ENCODE measurements around the gene THRB. TPM values are rescaled to one million over a fixed set of nuclear protein-coding genes. Genes with fewer than 3 reads are reported as not detected.

Gene THRB
- total RNA-seq, 1 experiment from 2014 or later, result 9.7 TPM

GRCh38 chr3:24471486-24471885 lies 23.2 kb downstream of the THRB start:
- H3K36me3 ChIP-seq (ENCODE audit: low read depth), result peaks cover 8% of the 10 kb centered on the region; the same call in 1 of the 2 replicates
- intact Hi-C loops (cut with micrococcal nuclease; ENCODE audit: unreplicated experiment), result no loop called here

GRCh38 chr3:24470277-24470676 lies 24.4 kb downstream of the THRB start:
- Histone ChIP-seq H3K27me3 (ENCODE audit: insufficient read depth, low read depth) (no peaks in the 10 kb centered on the region), H3K9me2 (ENCODE audit: insufficient read depth) (no peaks in the 10 kb centered on the region), H3K4me3 (no peak overlapping the region), H3K4me2 (no peak overlapping the region), H3K9me3 (ENCODE audit: insufficient read depth, low read depth) (peaks cover 10% of the 10 kb centered on the region; the same call in 1 of the 2 replicates), H3K27ac (no peak overlapping the region), H3K36me3 (ENCODE audit: low read depth) (peaks cover 8% of the 10 kb centered on the region; the same call in 1 of the 2 replicates), H3F3A (ENCODE audit: insufficient read depth, low read depth) (no peaks in the 10 kb centered on the region; the same call in 1 of the 2 replicates), H3K4me1 (replicated peaks; ENCODE audit: insufficient read depth) (peaks cover 8% of the 10 kb centered on the region), H4K20me1 (ENCODE audit: insufficient read depth) (no peaks in the 10 kb centered on the region), H2AFZ (no peak overlapping the region), H3K79me2 (ENCODE audit: low read depth) (peaks cover 14% of the 10 kb centered on the region)
- TF ChIP-seq CTCF (conservative IDR thresholded peaks at IDR 0.05), result no peak
- TF ChIP-seq EZH2 (IDR thresholded peaks at IDR 0.05; ENCODE audit: low read depth), result no peak
- ChIA-PET CTCF (no interaction called here), POLR2A (ENCODE audit: unreplicated experiment) (no interaction called here)
- no peak for DNase-seq
- no TSS peak for BruUV-seq (replicated peaks)
- intact Hi-C loops (cut with micrococcal nuclease; ENCODE audit: unreplicated experiment), result no loop called here

More at GRCh38 chr3:24471486-24471885, 23.2 kb downstream of the THRB start:
- H3K4me1 ChIP-seq (replicated peaks; ENCODE audit: insufficient read depth), result peaks cover 18% of the 10 kb centered on the region
- H2AFZ ChIP-seq, result no peak overlapping the region
- no peaks in the 10 kb centered on the region; the same call in 1 of the 2 replicates for H3F3A ChIP-seq (ENCODE audit: insufficient read depth, low read depth)
- CTCF ChIA-PET, result no interaction called here
- no peaks in the 10 kb centered on the region for H4K20me1 ChIP-seq (ENCODE audit: insufficient read depth)
- TF ChIP-seq EZH2 (IDR thresholded peaks at IDR 0.05; ENCODE audit: low read depth) (no peak), CTCF (conservative IDR thresholded peaks at IDR 0.05) (no peak)
- DNase-seq, result no peak
- POLR2A ChIA-PET (ENCODE audit: unreplicated experiment), result interaction anchor here (0.6 kb wide), 1 partner anchor 166 kb away, joined by 3 read pairs; no protein-coding TSS in a partner anchor
- no peak overlapping the region for H3K4me3 ChIP-seq
- no TSS peak for BruUV-seq (replicated peaks)
- H3K9me3 ChIP-seq (ENCODE audit: insufficient read depth, low read depth), result peaks cover 10% of the 10 kb centered on the region; the same call in 1 of the 2 replicates
- H3K27ac ChIP-seq, result no peak overlapping the region
- peaks cover 14% of the 10 kb centered on the region for H3K79me2 ChIP-seq (ENCODE audit: low read depth)
- no peaks in the 10 kb centered on the region for H3K27me3 ChIP-seq (ENCODE audit: insufficient read depth, low read depth)
- H3K9me2 ChIP-seq (ENCODE audit: insufficient read depth), result no peaks in the 10 kb centered on the region
- H3K4me2 ChIP-seq, result no peak overlapping the region

GRCh38 chr3:24464389-24464788 lies 30.3 kb downstream of the THRB start:
- intact Hi-C loops (cut with micrococcal nuclease; ENCODE audit: unreplicated experiment), result no loop called here
- H3K9me3 ChIP-seq (ENCODE audit: insufficient read depth, low read depth), result no peaks in the 10 kb centered on the region; the same call in 1 of the 2 replicates
- no peak overlapping the region for H2AFZ ChIP-seq
- no peaks in the 10 kb centered on the region for H3F3A ChIP-seq (ENCODE audit: insufficient read depth, low read depth)
- no peak for TF ChIP-seq EZH2 (IDR thresholded peaks at IDR 0.05; ENCODE audit: low read depth)
- no peak for TF ChIP-seq CTCF (conservative IDR thresholded peaks at IDR 0.05)
- CTCF ChIA-PET, result no interaction called here
- no peaks in the 10 kb centered on the region for H3K79me2 ChIP-seq (ENCODE audit: low read depth)
- no peaks in the 10 kb centered on the region for H3K4me1 ChIP-seq (replicated peaks; ENCODE audit: insufficient read depth)
- H3K4me2 ChIP-seq, result no peak overlapping the region
- no peak overlapping the region for H3K27ac ChIP-seq
- BruUV-seq (replicated peaks), result no TSS peak
- DNase-seq, result no peak
- no peaks in the 10 kb centered on the region for H3K9me2 ChIP-seq (ENCODE audit: insufficient read depth)
- POLR2A ChIA-PET (ENCODE audit: unreplicated experiment), result no interaction called here
- peaks cover 8% of the 10 kb centered on the region for H3K36me3 ChIP-seq (ENCODE audit: low read depth)
- no peak overlapping the region for H3K4me3 ChIP-seq
- H3K27me3 ChIP-seq (ENCODE audit: insufficient read depth, low read depth), result no peaks in the 10 kb centered on the region
- H4K20me1 ChIP-seq (ENCODE audit: insufficient read depth), result no peaks in the 10 kb centered on the region
